ENCODE results near the gene CACNA1C.
A peak's percentile ranks its signal among the peaks of the same experiment; 100 is the strongest.

CACNA1C gene

GRCh38 chr12:2401040-2401439 is 348.3 kb downstream of the CACNA1C start:
- DNase-seq = no peak

- DNase-seq = peak; percentile 19
Observed at GRCh38 chr12:2402073-2402579, 349.3 kb downstream of the CACNA1C start.

- DNase-seq = no peak
Observed at GRCh38 chr12:2403221-2403976, 350.6 kb downstream of the CACNA1C start.

- no peak for DNase-seq
Observed at GRCh38 chr12:2405039-2405438, 352.3 kb downstream of the CACNA1C start.

GRCh38 chr12:2406903-2407302 is 354.1 kb downstream of the CACNA1C start:
- DNase-seq = no peak

- no peak for DNase-seq
Observed at GRCh38 chr12:2408262-2408661, 355.5 kb downstream of the CACNA1C start.

GRCh38 chr12:2409656-2410265 is 357.0 kb downstream of the CACNA1C start:
- DNase-seq = no peak

- DNase-seq = no peak
Observed at GRCh38 chr12:2410496-2410895, 357.7 kb downstream of the CACNA1C start.

GRCh38 chr12:2411011-2411410 is 358.2 kb downstream of the CACNA1C start:
- DNase-seq = no peak

GRCh38 chr12:2411616-2412304 is 359.0 kb downstream of the CACNA1C start:
- DNase-seq = no peak

GRCh38 chr12:2412305-2412643 is 359.5 kb downstream of the CACNA1C start:
- no peak for DNase-seq

- no peak for DNase-seq
Observed at GRCh38 chr12:2413301-2413700, 360.5 kb downstream of the CACNA1C start.

- DNase-seq = no peak
Observed at GRCh38 chr12:2413999-2414792, 361.4 kb downstream of the CACNA1C start.

- no peak for DNase-seq
Observed at GRCh38 chr12:2414810-2415567, 362.2 kb downstream of the CACNA1C start.

- DNase-seq = no peak
Observed at GRCh38 chr12:2415568-2415944, 362.8 kb downstream of the CACNA1C start.

- no peak for DNase-seq
Observed at GRCh38 chr12:2416158-2416557, 363.4 kb downstream of the CACNA1C start.

- no peak for DNase-seq
Observed at GRCh38 chr12:2417481-2418160, 364.8 kb downstream of the CACNA1C start.

GRCh38 chr12:2418579-2418978 is 365.8 kb downstream of the CACNA1C start:
- no peak for DNase-seq

GRCh38 chr12:2422591-2422990 is 369.8 kb downstream of the CACNA1C start:
- no peak for DNase-seq

- DNase-seq = no peak
Observed at GRCh38 chr12:2429032-2429431, 376.2 kb downstream of the CACNA1C start.

- no peak for DNase-seq
Observed at GRCh38 chr12:2431810-2432209, 379.0 kb downstream of the CACNA1C start.

GRCh38 chr12:2432856-2433255 is 380.1 kb downstream of the CACNA1C start:
- DNase-seq = no peak
